NCI-H2107 treated with DMSO at 0.1 percent for 48 hours (cell line): ENCODE data around the gene DOC2B.
"Not testable (repeated sequence)": the region's sequence is repeated elsewhere in the genome, so short reads cannot be mapped to it uniquely, and the experiment has no call there.

Experiments
- DNase-seq: peaks from one replicate; lab custom pipeline; 2025; ENCODE audit not compliant: unreplicated experiment; lab: John Stamatoyannopoulos, UW

Gene DOC2B

DNA sequence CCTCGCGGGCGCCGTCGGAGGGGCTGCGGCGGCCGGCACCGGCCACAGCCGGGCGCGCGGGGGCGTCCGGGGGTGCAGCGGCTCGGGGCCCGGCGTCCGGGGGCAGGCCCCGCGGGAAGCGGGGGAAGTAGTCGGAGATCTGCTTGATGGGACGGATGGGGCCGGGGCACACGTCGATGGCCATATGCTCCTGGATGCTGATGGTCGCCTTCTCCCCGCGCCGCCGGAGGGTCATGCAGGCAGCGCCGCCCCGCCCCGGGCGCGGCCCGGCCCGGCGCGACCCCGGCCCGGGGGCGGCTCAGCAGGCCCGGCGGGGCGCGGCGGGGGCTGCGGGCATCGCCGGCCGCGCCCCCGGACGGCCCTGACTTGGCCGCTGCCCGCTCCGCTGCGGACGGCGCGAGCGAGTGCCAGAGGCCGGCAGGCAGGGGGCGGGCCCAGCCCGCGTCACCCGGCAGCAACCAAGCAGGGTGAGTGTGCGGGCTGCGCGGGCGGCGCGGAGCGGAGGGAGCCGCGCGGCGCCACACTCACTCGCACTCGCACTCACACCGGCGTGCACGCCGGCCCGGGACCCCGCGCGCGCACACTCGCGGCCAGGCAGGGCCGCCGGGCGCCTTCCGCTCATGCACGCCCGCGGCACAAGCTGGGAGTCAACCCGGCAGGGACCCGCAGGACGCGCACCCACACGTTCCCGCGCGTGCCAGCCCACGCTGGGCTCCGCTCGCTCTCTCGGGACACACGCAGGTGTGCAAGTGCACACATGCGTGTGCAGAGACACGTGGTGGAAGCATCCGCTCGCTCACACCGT is at the start of gene DOC2B:
Gene DOC2B, minus strand, starts transcription at position 406 of the 805 bp plus-strand sequence. Its CDS starts 171 bp downstream, at position 235.
- DNase-seq: no peak

DNA sequence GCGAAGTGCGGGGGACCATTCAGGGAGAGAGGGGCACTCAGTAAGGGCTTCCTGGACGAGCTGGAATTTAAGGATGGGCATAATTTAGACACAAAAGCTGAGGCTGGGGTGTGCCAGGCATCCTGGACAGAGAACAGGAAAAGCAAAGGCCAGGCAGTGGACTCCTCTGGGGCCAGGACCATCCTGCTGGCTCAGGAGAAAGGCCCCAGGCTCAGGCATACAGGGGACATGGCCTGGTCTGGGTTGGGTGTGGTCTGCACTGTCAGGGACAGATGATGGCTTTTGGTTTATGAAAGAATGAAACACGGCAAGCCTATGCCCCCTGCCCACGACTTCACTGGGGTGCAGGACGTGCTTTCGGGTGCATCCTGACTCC is 48.9 kb upstream of the DOC2B start:
- DNase-seq: no peak

DNA sequence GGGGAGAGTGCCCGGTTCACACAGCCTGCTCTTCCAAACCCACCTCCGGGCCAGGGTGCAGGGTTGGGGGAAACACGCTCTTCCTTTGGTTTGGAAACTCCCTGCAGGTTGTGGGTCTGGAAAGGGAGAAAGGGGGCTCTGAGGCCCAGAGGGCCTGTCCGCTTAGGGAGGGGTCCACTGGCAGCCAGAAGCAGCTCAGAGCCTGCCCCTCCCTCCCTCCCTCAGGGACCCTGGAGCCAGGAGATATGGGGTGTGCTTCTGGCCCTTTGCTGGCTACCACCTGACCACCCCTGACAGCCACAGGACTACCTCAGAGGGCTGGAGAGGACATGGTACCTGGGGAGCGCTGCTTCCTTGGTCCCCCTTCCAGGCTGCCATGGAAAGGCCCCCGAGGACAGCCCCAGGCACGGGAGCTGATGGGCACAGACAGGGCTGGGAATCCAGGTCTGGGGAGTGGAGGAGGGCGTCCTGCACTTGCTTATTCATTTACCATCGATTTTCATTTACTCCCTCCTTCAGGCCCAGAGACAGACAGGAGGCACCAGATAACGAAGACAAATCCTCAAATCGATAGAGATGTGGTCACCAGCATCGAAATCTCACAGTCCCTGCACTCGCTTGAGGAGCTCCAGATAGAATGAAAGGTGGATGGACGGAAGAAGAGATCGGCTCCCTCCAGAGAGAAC is 48.4 kb upstream of the DOC2B start:
- DNase-seq: no peak

DNA sequence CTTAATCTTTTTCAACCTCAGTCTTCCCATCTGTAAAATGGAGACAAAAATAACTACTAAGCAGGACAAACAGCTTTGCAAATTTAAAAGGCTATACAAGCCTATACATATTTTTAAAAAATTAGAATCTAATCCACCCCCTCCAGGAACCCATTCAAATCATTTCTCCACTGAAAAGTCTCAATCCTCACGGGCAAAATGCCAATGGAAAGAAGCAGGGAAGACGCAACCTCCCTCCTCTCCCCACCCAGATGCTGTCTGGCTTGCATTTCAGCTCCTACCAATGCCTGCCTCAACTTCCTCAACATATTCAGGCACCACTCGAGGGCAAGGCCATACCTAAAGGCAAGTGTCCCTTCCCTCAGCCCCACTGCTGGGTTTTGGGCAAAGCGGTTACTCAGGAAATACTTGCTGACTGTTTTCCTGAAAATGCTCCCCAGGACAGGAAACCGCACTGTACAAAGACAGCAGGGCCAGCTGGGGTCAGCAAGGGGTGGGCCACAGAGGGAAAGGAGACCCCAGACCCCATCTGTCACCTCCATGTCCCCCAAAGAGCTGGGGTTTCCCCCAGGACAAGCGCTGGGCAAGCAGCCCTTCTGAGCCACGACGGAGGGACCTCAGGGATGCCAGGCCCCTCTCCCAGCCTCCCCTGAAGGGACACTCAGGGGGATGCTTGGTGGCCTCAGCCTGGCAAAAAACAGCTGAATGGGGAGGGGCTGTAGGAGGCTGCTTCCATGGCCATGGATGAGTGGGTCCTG is 47.7 kb upstream of the DOC2B start:
- no peak for DNase-seq

DNA sequence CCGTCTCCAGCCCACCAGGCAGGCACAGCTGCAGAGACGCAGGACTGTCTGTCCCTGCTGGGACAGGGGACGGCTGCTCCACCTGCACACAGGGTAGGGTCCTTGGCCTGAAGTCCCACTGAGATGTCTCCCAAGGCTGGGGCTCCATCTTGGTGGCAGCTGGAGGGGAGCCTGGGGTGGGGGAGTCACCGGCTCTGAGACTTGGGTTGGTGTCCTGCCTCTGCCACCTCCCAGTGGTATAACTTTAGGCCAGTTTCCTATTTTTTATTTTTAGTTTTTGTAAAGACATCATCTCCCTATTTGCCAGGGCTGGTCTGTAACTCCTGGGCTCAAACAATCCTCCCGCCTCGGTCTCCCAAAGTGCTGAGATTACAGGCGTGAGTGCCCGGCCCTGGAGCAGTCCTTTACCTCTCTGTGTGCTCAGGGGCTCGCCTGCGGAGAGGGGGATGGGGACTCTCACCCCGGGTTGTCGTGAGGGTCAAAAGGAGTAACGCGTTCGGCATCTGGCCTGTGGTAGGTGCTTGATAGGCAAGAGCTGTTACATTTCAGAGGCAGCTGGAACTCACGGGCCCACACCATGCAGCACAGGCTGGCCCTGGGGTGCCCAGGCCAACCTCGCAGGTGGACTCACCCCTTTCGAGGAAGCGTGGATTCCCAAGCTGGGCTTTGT is 46.6 kb upstream of the DOC2B start:
- no peak for DNase-seq

DNA sequence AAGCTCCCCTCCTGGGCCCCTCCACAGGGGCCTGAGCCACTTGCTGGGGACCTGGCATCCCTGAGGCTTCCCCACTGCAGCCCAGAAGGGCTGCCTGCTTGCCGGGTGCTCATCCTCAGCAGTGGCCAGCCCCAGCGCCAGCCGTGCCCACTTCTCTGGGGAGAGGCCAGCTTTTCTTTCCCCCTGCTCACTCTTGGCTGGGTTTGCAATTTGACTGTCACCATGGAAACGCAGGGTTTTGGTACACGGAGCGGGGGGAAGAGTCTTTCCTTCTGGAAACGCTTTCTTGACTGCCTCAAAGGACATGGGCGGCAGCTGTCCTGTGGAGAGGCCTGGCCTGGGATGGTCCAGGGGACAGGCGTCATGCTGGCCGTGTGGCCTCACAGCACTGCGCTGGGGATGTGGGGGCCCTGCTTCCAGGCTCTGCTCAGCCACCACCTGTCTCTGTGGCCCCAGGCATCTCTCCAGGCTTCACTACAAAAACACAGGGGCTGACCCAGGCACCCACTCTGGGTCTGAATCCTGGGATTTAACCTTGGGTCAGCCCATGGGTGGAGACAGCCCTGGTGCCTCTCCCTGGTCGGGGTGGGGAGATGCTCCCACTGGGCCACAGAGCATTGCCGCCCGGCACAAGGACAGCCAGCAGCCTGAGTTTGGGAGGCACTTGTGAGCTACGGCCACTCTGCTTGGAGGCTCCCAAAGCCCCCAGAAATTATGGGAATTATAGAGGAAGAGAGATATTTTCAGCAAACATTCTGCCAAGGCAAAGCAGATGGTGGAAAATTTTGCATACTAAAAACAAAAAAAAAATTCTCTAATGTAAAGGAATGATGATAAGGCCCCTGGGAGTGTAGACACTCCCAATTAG is 45.9 kb upstream of the DOC2B start:
- no peak for DNase-seq

GRCh38 chr17:226108-227077 is 44.9 kb upstream of the DOC2B start:
- DNase-seq: no peak

DNA sequence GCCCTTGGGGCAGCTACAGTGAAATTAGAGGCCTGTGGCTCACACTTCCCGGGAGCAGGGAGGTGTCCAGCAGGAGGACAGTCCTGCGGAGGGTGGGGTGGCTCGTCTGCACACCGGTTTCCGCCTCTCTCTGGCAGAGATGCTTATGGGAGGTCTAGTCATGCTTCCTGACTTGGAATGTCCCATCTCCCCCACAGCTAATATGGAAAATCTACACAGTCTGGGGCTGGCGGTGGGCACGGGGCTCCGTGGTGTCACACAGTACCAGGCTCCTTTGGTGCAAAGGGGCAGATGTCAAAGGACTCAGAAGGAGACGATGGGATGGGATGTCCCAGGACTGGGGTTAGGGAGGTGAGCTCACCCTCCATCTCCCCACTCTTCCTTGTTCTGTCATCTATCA is 44.1 kb upstream of the DOC2B start:
- no peak for DNase-seq

DNA sequence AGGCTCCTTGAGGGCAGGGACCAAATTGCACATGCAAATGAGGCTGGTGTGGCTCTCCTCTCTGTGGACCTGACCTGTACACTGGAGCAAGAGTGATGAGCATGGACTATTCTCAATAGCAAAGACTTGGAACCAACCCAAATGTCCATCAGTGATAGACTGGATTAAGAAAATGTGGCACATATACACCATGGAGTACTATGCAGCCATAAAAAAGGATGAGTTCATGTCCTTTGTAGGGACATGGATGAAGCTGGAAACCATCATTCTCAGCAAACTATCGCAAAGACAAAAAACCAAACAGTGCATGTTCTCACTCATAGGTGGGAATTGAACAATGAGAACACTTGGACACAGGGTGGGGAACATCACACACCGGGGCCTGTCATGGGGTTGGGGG is 43.1 kb upstream of the DOC2B start:
- DNase-seq: not testable (repeated sequence)

DNA sequence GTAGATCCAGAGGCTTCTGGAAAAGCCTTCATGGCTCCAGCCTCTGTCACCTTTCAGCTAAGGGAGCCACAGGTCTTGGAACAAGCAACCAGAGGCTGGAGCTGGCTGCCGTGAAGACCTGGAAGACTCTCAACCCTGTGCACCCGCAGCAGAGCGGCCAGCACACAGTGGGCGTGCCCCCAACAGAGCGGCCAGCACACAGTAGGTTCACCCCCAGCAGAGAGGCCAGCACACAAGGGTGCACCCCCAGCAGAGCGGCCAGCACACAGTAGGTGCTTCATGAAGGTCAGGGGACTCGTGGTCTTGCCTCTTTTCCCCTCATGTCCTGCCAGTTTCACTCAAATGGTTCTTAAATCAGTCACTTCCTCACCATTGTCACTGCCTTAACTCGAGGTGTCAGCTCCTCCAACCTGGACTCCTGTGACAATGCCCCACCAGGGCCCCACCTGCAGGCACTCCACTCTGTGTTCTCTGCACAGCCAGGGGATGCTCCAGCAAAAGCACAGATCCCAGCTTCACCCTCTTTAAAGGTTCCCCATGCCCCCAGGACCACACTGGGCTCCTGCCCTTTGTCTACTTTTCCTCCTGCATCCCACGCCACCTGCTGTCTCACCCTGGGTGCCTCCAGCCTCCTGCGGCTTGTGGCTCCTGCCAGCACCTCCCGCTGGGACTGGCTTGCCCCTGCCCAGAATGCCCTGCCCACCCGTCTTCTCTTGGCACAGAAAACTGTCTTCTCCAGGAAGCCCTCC is 42.4 kb upstream of the DOC2B start:
- no peak for DNase-seq

DNA sequence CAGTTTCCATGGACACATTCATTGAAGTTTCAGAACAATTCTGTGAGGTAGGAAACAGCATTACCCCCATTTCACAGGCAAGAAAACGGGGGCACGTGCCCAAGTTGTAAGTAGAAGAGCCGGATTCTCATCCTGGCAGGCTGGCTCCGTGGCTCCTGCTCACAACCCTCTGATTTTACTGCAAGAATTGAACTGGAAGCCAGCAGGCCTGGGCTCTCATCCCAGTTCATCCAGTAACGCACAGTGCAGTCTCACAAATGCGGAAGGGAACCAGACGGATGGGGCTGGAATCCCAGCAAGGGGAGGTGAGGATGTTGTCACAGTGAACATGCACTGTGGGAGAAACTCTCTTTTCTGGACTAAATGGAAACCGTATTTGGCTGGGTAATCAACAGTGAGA is 40.7 kb upstream of the DOC2B start:
- no peak for DNase-seq

DNA sequence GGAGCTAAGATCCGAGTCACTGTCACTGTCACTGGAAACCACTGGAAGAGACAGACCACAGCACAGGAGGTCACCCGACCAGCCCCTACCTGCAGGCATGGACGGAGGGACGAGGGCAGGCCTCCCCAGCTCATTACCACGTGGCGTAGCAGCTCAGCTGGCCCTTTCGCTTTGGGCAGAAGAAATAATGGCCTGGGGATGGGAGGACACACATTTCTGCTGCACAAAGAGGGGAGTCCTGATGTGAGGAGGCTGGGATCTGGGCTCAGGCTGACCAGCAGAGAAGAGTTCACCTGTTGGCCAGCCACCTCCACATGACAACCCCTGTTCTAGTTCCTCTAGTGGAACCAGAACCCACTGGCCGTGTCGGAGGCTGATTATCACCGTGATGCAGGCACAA is 38.2 kb upstream of the DOC2B start:
- no peak for DNase-seq

DNA sequence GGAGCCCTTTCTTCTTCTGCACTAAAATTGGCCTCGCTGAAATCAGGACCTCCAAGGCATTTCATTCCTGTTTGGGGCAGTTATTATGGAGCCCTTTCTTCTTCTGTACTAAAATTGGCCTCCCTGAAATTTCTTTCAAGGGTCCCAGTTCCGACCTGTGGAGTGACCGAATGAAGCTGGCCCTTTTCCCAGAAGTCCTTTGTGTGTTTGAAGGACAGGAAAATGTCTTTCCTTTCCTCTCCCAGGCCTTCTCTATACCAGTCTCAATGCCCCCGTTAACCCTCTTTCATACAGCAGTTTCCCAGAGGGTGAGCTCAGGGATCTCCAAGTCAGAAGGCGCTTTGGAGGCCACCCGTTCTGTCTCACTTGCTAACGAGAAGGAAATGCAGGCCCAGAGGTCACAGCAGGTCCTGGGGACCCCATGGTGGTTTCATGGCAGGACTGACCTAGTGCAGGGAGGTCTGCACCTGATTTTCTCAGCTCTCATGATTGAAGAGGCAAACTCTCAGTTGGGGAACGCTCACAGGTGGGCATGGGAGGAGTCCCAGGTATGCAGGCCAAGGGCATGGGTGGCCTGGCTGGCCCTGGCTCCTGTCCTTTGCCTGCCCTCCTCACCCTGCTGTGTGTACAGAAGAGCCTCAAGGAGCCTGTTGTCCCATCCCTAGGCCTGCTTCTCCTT is 37.1 kb upstream of the DOC2B start:
- DNase-seq: no peak

- no peak for DNase-seq
These were observed 35.2 kb upstream of the DOC2B start for GRCh38 chr17:216625-217024.

GRCh38 chr17:215563-216478 is 34.4 kb upstream of the DOC2B start:
- not testable (repeated sequence) for DNase-seq

GRCh38 chr17:214881-215331 is 33.5 kb upstream of the DOC2B start:
- DNase-seq: no peak
